ENCODE results near the gene ELFN2.

The ELFN2 gene

DNA sequence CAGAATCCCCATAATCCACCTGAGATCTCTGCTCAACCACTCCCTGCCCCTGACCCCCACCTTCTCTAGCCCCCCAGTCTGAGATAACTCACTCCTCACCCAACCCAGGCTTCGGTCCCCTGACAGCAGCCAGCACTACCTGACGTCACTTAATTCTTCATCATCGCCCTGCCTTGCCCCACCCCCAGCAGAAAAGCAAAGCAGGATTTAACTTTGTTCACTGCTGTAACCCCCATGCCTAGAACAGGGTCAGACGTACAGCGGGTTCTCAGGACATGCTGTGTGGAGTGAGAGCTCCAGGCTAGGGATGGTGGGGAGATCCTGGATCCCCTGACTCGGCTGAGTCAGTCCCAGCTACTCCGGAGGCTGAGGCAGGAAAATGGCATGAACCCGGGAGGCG lies 45.8 kb downstream of the ELFN2 start:
- no peak for TF ChIP-seq POLR2AphosphoS5 (IDR thresholded peaks at IDR 0.05; ENCODE audit: low read depth, low read length)
- TF ChIP-seq TAF1 (IDR thresholded peaks at IDR 0.05; ENCODE audit: borderline replicate concordance, insufficient read depth, low read length) = no peak
- TF ChIP-seq SIN3A (IDR thresholded peaks at IDR 0.05; ENCODE audit: borderline replicate concordance, insufficient read depth, low read length) = no peak
- no peak for TF ChIP-seq FOXP2 (optimal IDR thresholded peaks at IDR 0.05; ENCODE audit: borderline replicate concordance, extremely low read depth, extremely low read length, insufficient read depth)
- TF ChIP-seq REST (IDR thresholded peaks at IDR 0.05; ENCODE audit: insufficient read depth in 1 of 2, low read depth in 2 of 2, low read length in 2 of 2) = no peak

DNA sequence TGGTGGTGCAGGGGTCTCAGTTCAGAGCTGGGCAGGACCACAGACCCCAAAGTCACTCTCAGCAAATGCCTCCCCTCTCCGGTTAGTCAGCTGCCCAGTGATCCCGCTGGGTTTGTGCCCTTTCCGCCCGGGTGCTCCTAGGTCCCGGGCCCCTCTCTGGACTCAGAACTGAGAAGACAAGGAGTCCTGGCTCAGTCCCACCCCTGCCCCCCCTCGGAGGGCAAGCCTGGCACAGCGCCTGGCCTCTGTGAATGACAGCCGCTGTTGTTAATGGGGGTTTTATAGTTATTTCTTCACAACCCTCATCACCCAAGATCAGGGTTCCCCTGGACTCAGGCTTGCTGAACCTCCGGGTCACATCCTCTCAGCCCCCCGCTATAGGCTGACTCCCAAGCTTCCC lies 47.6 kb downstream of the ELFN2 start:
- no peak for TF ChIP-seq SIN3A (IDR thresholded peaks at IDR 0.05; ENCODE audit: borderline replicate concordance, insufficient read depth, low read length)
- no peak for TF ChIP-seq POLR2AphosphoS5 (IDR thresholded peaks at IDR 0.05; ENCODE audit: low read depth, low read length)
- TF ChIP-seq TAF1 (IDR thresholded peaks at IDR 0.05; ENCODE audit: borderline replicate concordance, insufficient read depth, low read length) = no peak
- no peak for TF ChIP-seq FOXP2 (optimal IDR thresholded peaks at IDR 0.05; ENCODE audit: borderline replicate concordance, extremely low read depth, extremely low read length, insufficient read depth)
- TF ChIP-seq REST (IDR thresholded peaks at IDR 0.05; ENCODE audit: insufficient read depth in 1 of 2, low read depth in 2 of 2, low read length in 2 of 2) = no peak

GRCh38 chr22:37379085-37379484 lies 48.2 kb downstream of the ELFN2 start:
- TF ChIP-seq FOXP2 (optimal IDR thresholded peaks at IDR 0.05; ENCODE audit: borderline replicate concordance, extremely low read depth, extremely low read length, insufficient read depth) (no peak), REST (IDR thresholded peaks at IDR 0.05; ENCODE audit: insufficient read depth in 1 of 2, low read depth in 2 of 2, low read length in 2 of 2) (no peak), TAF1 (IDR thresholded peaks at IDR 0.05; ENCODE audit: borderline replicate concordance, insufficient read depth, low read length) (no peak), SIN3A (IDR thresholded peaks at IDR 0.05; ENCODE audit: borderline replicate concordance, insufficient read depth, low read length) (no peak), POLR2AphosphoS5 (IDR thresholded peaks at IDR 0.05; ENCODE audit: low read depth, low read length) (no peak)

- TF ChIP-seq POLR2AphosphoS5 (IDR thresholded peaks at IDR 0.05; ENCODE audit: low read depth, low read length) (no peak), SIN3A (IDR thresholded peaks at IDR 0.05; ENCODE audit: borderline replicate concordance, insufficient read depth, low read length) (no peak), TAF1 (IDR thresholded peaks at IDR 0.05; ENCODE audit: borderline replicate concordance, insufficient read depth, low read length) (no peak), REST (IDR thresholded peaks at IDR 0.05; ENCODE audit: insufficient read depth in 1 of 2, low read depth in 2 of 2, low read length in 2 of 2) (no peak), FOXP2 (optimal IDR thresholded peaks at IDR 0.05; ENCODE audit: borderline replicate concordance, extremely low read depth, extremely low read length, insufficient read depth) (no peak)
These were observed 48.6 kb downstream of the ELFN2 start for GRCh38 chr22:37378642-37379058.

DNA sequence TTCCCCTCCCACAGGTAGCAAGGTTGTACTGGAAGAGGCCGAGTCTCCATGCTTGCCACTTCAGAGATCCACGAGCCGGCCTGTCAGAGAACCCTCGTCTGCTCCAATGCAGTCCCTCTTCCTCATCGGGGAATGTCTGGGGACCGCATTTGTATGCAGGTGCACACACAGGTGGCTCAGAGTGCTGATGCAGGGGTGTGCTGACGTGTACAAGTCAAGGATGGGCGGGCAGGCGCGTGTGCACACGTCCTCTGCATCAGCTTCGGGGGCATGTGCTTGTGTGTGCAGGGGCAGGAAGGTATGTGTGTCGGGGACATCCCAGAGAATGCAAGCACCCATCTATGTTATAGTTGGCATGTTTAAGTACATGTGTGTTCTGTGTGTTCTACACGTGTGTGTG lies 49.4 kb downstream of the ELFN2 start:
- no peak for TF ChIP-seq POLR2AphosphoS5 (IDR thresholded peaks at IDR 0.05; ENCODE audit: low read depth, low read length)
- TF ChIP-seq SIN3A (IDR thresholded peaks at IDR 0.05; ENCODE audit: borderline replicate concordance, insufficient read depth, low read length) = no peak
- no peak for TF ChIP-seq TAF1 (IDR thresholded peaks at IDR 0.05; ENCODE audit: borderline replicate concordance, insufficient read depth, low read length)
- no peak for TF ChIP-seq REST (IDR thresholded peaks at IDR 0.05; ENCODE audit: insufficient read depth in 1 of 2, low read depth in 2 of 2, low read length in 2 of 2)
- TF ChIP-seq FOXP2 (optimal IDR thresholded peaks at IDR 0.05; ENCODE audit: borderline replicate concordance, extremely low read depth, extremely low read length, insufficient read depth) = no peak

All from PFSK-1 (cell line).